SK-N-MC (cell line): ENCODE data around the gene OAT.

Source experiments
- EZH2 ChIP-seq: fragments of 200-600 bp; sonication (generic); IDR thresholded peaks from one replicate; pipeline ENCODE4 v1.6.1; 2017; ENCODE audit warnings: antibody characterized with exemption
- POLR2AphosphoS5 ChIP-seq: IDR thresholded peaks from 2 replicates; pipeline ENCODE4 v1.6.1; 2012; ENCODE audit warnings: mild to moderate bottlenecking, low read depth, low read length, borderline replicate concordance

- TF ChIP-seq EZH2 (no peak), POLR2AphosphoS5 (no peak)
These were observed 29.2 kb upstream of the OAT start for GRCh38 chr10:124447751-124448466.
